Suppressor macrophage (primary cell): ENCODE measurements around the gene SIRT3.
"Not testable (repeated sequence)": the region's sequence is repeated elsewhere in the genome, so short reads cannot be mapped to it uniquely, and the experiment has no call there.

Source experiments
- DNase-seq, 4 experiments: peaks; one replicate each; pipeline ENCODE4 v3.0.0-alpha.2; 2020 to 2022

Gene SIRT3

GRCh38 chr11:240315-240714 is 4.2 kb upstream of the SIRT3 start:
- DNase-seq = no peak

DNA sequence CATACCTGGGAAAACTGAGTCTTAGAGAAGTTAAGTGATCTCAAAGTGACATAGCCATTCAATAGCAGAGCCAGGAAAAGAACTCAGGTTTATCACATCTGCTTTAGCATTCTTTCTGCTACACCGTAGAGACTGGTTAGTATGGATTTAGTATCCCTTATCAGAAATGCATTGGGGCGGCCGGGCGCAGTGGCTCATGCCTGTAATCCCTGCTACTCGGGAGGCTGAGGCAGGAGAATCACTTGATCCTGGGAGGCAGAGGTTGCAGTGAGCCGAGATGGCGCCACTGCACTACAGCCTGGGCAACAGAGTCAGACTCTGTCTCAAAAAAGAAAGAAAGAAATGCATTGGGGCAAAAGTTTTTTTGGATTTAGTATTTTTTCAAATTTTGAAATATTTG is 2.2 kb upstream of the SIRT3 start:
- DNase-seq = not testable (repeated sequence)

DNA sequence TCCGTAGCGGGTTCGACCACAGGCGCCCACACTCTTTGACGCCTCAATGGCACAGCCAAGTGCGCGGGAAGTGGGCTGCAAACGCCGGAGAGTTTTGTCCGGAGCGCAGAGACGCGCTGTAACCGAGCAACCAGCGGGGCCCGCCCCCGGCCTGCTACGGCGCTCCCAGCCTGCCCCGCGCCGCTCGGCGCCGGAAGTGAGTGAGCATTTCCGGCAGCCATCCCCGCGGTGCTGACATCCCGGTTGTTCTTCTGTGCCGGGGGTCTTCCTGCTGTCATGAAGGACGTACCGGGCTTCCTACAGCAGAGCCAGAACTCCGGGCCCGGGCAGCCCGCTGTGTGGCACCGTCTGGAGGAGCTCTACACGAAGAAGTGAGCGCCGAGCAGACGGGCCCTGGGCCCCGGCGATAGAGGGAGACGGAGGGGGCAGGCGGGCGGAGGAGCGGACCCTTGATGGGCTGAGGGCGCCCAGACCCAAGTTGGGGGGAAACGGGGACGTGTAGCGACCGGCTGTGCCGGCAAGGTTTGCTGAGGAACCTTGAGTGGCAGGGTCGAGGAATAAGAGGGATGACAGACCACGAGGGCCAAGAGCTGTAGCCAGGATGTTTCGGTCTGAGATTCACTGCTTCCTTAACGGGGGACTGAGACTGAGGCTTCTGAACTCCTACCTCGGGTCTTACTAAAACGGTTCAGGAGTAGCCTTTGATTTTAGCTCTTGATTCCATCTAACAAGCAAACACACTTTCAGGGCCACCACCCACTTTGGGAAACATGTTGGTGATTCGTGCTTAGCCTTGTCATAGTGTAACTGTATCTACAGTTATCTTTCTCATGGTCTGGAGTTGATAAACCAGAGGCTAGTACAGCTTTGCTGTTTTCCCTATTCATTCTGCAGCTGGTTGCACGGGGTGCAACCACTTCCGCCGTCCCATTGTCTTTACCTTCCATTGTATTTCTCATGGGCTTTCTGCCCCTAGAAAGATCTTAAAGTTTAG is 929 bp upstream of the SIRT3 start, which contains the start of gene PSMD13:
TSS of gene PSMD13 (plus strand) at position 203 of the 994 bp plus-strand sequence. CDS start at position 277, 74 bp downstream.
- peak; percentile 95 to 98 (median 96) for DNase-seq

GRCh38 chr11:235609-235996 is 539 bp downstream of the SIRT3 start:
- DNase-seq = peak in 1 of 4 experiments; percentile 51

DNA sequence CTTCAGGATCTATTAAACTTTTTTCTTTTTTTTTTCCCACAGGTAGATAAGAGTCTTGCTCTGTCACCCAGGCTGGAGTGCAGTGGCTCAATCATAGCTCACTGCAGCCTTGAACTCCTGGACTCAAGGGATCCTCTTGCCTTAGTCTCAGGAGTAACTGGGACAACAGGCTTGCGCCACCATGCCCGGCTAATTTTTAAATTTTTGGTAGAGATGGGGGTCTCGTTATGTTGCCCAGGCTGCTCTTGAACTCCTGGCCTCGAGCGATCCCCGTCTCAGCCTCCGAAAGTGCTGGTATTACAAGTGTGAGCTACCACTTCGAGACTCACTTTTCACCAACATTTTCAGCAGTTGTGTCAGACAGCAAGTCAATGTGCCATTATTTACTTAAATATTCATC is 962 bp downstream of the SIRT3 start:
- no peak for DNase-seq

DNA sequence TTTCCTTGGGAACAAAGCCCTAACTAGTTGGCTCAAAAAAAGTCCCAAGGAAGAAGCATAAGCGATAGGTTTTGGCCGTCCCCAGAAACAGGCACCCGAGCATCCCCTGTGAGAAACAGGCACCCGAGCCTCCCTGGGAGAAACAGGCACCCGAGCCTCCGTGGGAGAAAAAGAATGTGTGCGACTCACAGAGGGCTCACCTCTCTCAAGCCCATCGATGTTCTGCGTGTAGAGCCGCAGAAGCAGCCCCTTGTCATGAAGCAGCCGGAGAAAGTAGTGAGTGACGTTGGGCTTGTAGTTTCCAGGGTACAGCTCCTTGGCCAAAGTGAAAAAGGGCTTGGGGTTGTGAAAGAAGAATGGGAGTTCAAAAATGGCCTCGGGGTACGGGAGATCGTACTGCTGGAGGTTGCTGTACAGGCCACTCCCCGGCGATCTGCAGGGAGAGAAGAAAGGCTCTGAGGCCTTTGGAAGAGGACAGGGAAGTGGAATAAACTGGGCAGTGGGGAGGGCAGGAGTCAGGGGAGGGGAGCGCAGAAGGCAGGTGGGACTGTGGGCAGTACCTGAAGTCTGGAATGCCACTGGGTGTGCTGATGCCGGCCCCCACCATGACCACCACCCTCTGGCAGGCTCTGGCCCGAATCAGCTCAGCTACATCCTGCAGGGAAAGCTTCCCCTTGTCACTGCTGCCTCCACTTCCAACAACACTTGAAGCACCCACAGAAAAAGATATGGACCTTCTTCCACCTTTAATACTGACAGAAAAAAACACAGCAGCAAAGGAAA is 3.2 kb downstream of the SIRT3 start:
- no peak for DNase-seq

DNA sequence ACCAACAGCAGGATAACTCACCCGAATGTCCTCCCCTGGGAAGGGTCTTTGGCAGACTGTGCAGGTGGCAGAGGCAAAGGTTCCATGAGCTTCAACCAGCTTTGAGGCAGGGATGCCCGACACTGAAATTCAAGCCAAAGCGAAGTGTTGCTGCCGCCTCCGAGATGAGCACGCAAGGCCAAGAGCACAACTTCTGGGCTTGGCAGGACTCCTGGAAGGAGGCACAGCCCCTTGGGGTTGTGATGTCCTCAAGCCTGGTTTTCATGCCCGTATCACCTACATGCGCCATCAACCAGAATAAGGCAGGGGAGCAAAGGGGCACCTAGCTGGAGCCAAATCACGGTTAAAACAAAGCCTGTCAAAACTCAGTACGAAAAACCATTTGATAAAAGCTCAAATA is 5.7 kb downstream of the SIRT3 start:
- DNase-seq = no peak

- no peak for DNase-seq
Observed at GRCh38 chr11:227824-228379, 8.2 kb downstream of the SIRT3 start.

GRCh38 chr11:225734-226453 is 10.2 kb downstream of the SIRT3 start:
- DNase-seq = no peak

- no peak for DNase-seq
Observed at GRCh38 chr11:224424-224823, 11.7 kb downstream of the SIRT3 start.

DNA sequence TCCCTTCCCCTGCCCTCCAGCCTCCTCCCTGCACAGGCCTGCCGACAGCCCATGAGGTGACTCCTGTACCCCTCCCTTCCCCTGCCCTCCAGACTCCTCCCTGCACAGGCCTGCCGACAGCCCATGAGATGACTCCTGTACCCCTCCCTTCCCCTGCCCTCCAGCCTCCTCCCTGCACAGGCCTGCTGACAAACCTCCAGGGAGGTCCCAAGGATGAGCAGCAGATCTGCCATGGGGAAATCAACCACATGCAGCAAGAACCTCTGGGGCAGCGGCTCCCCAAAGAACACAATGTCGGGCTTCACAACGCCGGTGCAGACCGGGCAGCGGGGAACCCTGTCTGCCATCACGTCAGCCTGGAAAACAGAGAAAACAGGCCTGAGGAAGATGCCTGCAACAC is 12.3 kb downstream of the SIRT3 start:
- DNase-seq = no peak

- no peak for DNase-seq
Observed at GRCh38 chr11:223026-223789, 12.9 kb downstream of the SIRT3 start.

DNA sequence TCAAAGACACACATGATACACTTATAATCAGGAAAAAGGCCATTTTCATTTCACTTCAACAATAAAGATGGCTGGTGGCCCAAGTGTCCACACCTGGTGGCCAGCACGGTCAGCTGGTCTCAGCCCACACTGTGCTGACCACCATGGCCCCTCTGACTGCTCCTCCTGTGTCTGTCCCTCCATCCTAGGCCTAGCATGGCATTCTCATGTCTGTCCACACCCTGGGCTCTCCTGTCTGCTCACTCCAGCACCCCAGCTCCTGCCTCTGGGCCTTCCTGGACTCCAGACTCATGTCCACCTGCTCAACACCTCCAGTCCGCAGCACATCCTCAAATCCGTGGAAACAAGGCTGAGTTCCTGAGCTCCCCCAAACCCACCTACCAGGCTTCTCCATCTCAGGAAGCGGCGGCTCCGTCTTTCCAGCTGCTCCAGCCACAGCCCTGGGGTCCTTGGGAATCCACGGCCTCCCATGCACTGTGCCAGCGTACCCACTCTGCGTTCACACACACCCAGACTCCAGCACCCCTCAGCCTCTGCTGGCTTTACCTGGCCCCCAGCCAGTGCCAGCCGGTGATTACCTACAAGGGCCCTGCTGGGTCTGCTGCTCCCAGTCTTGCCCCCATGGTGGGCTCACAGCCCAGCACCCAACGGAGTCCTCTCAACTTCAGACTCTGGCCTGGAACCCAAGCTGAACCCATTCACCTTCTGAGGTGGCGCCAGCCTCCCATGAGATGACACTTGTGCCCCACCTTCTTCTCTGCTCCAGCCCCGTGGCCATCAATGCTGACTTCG is 13.9 kb downstream of the SIRT3 start:
- DNase-seq = no peak

DNA sequence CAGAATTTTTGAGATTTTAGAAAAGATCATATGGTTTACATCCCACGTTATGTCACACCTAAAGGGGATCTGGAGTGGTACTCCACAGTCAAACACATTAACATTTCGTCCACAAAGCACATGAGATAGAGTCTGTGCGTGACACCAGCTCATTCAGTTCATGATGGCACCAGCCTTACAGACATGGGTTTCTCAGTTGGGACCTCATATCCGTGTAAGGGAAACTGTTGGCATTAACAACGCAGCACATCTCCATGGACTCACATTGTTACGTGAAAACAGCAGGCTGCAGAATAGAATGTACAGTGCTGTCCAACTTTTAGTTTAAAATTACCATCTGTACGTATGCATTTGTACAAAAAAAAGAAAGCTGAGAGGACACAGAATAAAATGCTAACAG is 14.6 kb downstream of the SIRT3 start:
- no peak for DNase-seq

DNA sequence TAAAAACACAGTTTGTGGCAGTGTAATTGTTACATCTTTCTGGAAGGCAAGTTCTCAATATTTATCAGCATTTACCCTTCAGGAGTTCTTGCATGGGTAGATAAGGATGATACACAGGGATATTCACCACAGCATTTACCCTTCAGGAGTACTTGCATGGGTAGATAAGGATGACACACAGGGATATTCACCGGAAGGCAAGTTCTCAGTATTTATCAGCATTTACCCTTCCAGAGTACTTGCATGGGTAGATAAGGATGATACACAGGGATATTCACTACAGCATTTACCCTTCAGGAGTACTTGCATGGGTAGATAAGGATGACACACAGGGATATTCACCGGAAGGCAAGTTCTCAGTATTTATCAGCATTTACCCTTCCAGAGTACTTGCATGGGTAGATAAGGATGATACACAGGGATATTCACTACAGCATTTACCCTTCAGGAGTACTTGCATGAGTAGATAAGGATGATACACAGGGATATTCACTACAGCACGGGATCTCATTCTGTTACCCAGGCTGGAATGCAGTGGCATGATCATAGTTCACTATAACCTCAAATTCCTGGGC is 15.4 kb downstream of the SIRT3 start:
- not testable (repeated sequence) for DNase-seq

DNA sequence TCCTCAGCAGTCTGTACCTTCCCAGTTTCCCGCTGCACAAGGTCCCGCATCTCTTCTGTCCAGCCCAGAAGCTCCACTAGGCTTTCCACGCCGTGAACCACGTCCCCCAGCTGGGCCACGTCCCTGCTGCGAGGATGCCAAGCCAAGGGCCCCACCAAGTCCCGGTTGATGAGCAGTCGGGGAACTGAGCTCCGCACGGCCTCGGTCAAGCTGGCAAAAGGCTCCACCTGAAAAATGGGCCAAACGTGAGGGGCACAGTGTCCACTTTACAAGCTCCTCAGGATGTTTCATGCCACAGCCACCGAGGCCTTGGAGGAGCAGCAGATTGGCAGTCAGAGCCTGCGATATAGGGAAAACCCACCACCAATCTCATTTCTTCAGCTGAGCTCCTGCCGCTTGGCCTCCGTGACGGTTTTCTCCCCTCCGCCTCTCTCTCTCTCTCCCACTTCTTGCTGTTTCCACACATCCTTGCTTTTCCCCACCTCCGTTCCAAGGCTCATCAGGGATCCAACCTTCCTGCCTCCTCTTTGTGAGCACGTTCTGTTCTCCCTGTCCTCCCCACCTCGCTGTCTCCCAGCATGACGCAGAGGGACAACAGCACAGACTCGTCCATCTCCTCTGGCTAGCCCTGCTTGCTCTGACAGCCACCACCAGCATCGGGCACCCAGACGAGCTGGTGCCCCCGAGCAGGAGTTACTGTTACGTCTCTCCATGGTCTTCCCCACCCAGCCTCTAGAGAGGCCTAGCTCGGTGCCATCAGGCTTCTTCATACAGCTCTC is 17.1 kb downstream of the SIRT3 start:
- DNase-seq = no peak

DNA sequence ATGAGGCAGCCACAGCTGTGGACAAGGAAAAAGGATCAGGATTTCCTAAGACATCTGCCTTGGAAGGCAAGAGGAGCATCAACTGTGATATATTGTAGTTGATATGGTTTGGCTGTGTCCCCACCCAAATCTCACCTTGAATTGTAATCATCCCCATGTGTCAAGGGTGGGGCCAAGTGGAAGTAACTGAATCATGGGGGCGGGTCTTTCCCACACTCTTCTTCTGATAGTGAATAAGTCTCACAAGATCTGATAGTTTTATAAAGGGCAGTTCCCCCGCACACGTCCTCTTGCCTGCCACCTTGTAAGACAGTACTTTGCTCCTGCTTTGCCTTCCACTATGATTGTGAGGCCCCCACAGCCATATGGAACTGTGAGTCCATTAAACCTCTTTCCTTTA is 18.4 kb downstream of the SIRT3 start:
- peak in 1 of 4 experiments; percentile 24 for DNase-seq

GRCh38 chr11:216081-216974 is 19.8 kb downstream of the SIRT3 start:
- no peak for DNase-seq
